Esophagus squamous epithelium (tissue), 5 donors: ENCODE measurements around the gene CRADD. TPM values are rescaled to one million over a fixed set of nuclear protein-coding genes. Genes with fewer than 3 reads are reported as not detected.

ENCODE experiments used
- DNase-seq: peaks from one replicate; lab custom pipeline; 2025; lab: John Stamatoyannopoulos, UW
- H3K27ac ChIP-seq, 4 donors: fragments of 200-600 bp; sonication (generic); one replicate each; pipeline ENCODE4 v1.5.1; 2016 to 2019; ENCODE audit warnings: mild to moderate bottlenecking in 1 of 4
- H3K27me3 ChIP-seq, 4 donors: fragments of 200-600 bp; sonication (generic); 1 replicate in 3 of 4; 2 replicates in 1 of 4; pipeline versions ENCODE4 v1.5.1 to v1.6.0; 2017 to 2021; ENCODE audit warnings: antibody characterized with exemption in 1 of 4
- H3K36me3 ChIP-seq, 3 donors: fragments of 200-600 bp; sonication (generic); one replicate each; pipeline ENCODE4 v1.5.1; 2016 to 2019
- H3K4me1 ChIP-seq, 3 donors: fragments of 200-600 bp; sonication (generic); one replicate each; pipeline ENCODE4 v1.5.1; 2017 to 2019
- H3K4me3 ChIP-seq, 4 donors: fragments of 200-600 bp; sonication (generic); 1 replicate in 3 of 4; 2 replicates in 1 of 4; pipeline ENCODE4 v1.5.1; 2016 to 2019; ENCODE audit warnings: mild to moderate bottlenecking in 2 of 4, moderate library complexity in 1 of 4
- H3K9me3 ChIP-seq, 3 donors: fragments of 200-600 bp; sonication (generic); one replicate each; pipeline ENCODE4 v1.5.1; 2016 to 2019
- CTCF ChIP-seq, 6 experiments: fragments of 450-650 bp in 4 of 6; fragments of 200-600 bp in 2 of 6; sonication (generic) in 2 of 6; IDR thresholded peaks; one replicate each; pipeline ENCODE4 v1.5.1; 2016 to 2019; ENCODE audit warnings: antibody characterized with exemption in 6 of 6, mild to moderate bottlenecking in 4 of 6, moderate library complexity in 4 of 6
- POLR2A ChIP-seq, 4 donors: fragments of 450-650 bp; IDR thresholded peaks; one replicate each; pipeline ENCODE4 v1.6.1; 2017; ENCODE audit warnings: antibody characterized with exemption in 4 of 4, mild to moderate bottlenecking in 4 of 4, moderate library complexity in 3 of 4
- WGBS, 2 donors: methylation state at CpG; one replicate each; pipeline ENCODE4 v1.1.5; 2018; 5-methylcytosine and 5-hydroxymethylcytosine counted together
- intact Hi-C: fragments of 100-400 bp; cut with DNase I; formaldehyde crosslinking; loops from one replicate; pipeline ENCODE4 v1.15.0; 2022
- total RNA-seq, 4 donors: library from RNA; depleted of rRNA; stranded (reverse); fragments of >200 nt; gene quantifications; one replicate each; pipeline ENCODE4 v1.1.0, GENCODE V29; 2016
- donor health status: DM: yes; HTN: yes; CAD: no.

CRADD gene
- total RNA-seq, 4 donors from 2014 or later = 20.2 to 22.9 (median 21.7) TPM

- Histone ChIP-seq H3K36me3 (no peaks in the 10 kb centered on the region), H3K4me1 (peaks cover 5 to 60% (median 27%) of the 10 kb centered on the region in 3 donors), H3K27ac (peak overlapping the region; percentile 11 to 78 (median 62)), H3K4me3 (no peak overlapping the region), H3K27me3 (no peaks in the 10 kb centered on the region), H3K9me3 (peaks cover 0 to 4% (median 3%) of the 10 kb centered on the region in 3 donors)
- intact Hi-C loops = no loop called here
- no peak for DNase-seq
- 96% methylated on average over 4 of the region's 4 CpGs for WGBS, 2 donors
- TF ChIP-seq POLR2A (IDR thresholded peaks at IDR 0.05) = no peak
- no peak for TF ChIP-seq CTCF (IDR thresholded peaks at IDR 0.05)
These were observed 27.4 kb downstream of the CRADD start for GRCh38 chr12:93704625-93705024.

DNA sequence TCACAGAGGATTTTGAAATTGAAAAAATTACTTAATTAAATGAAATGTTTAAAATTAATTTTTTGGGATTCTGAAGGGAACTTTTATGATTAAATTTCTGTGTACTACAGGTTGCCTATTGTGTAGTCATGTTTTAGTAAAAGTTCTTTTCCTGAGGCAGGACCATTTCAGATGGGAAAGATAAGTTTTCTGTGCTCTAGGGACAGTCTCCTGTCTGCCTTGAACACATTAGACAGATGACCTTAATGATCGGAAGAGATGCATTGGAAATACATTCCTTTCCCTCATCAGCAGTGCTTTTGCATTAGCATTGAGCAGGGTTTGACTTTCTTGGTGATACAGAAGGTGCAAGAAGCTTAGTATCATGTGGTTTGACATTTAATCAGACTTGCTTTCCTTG lies 28.1 kb downstream of the CRADD start:
- DNase-seq = no peak
- Histone ChIP-seq H3K36me3 (no peaks in the 10 kb centered on the region), H3K4me1 (peaks cover 5 to 54% (median 21%) of the 10 kb centered on the region in 3 donors), H3K27ac (peak overlapping the region in 1 of 4 donors; percentile 78), H3K27me3 (no peaks in the 10 kb centered on the region), H3K9me3 (peaks cover 0 to 10% (median 7%) of the 10 kb centered on the region in 3 donors), H3K4me3 (no peak overlapping the region)
- intact Hi-C loops = no loop called here
- TF ChIP-seq CTCF (IDR thresholded peaks at IDR 0.05) = no peak
- no peak for TF ChIP-seq POLR2A (IDR thresholded peaks at IDR 0.05)
- WGBS, 2 donors = 87 to 100% methylated on average over 1 of the region's 1 CpG

- no peak for TF ChIP-seq CTCF (IDR thresholded peaks at IDR 0.05)
- no peak for TF ChIP-seq POLR2A (IDR thresholded peaks at IDR 0.05)
- Histone ChIP-seq H3K27me3 (no peaks in the 10 kb centered on the region), H3K9me3 (peaks cover 0 to 13% (median 7%) of the 10 kb centered on the region in 3 donors), H3K4me1 (peaks cover 5 to 58% (median 19%) of the 10 kb centered on the region in 3 donors), H3K27ac (peak overlapping the region in 2 of 4 donors; percentile 56 to 63), H3K4me3 (no peak overlapping the region), H3K36me3 (no peaks in the 10 kb centered on the region)
- no peak for DNase-seq
- WGBS, 2 donors = 57 to 58% methylated on average over 2 of the region's 2 CpGs
- intact Hi-C loops = no loop called here
These were observed 29.2 kb downstream of the CRADD start for GRCh38 chr12:93706387-93706786.

- peak overlapping the region in 2 of 4 donors; percentile 56 to 63 for H3K27ac ChIP-seq
- TF ChIP-seq POLR2A (IDR thresholded peaks at IDR 0.05) = no peak
- TF ChIP-seq CTCF (IDR thresholded peaks at IDR 0.05) = no peak
- H3K9me3 ChIP-seq = peaks cover 0 to 13% (median 7%) of the 10 kb centered on the region in 3 donors
- H3K27me3 ChIP-seq = no peaks in the 10 kb centered on the region
- H3K4me1 ChIP-seq = peaks cover 5 to 61% (median 20%) of the 10 kb centered on the region in 3 donors
- no peaks in the 10 kb centered on the region for H3K36me3 ChIP-seq
- no peak for DNase-seq
- WGBS, 2 donors = 72 to 76% methylated on average over 2 of the region's 2 CpGs
- no peak overlapping the region for H3K4me3 ChIP-seq
- intact Hi-C loops = no loop called here
These were observed 29.6 kb downstream of the CRADD start for GRCh38 chr12:93706824-93707223.

- H3K4me1 ChIP-seq = peaks cover 5 to 65% (median 23%) of the 10 kb centered on the region in 3 donors
- peaks cover 0 to 13% (median 7%) of the 10 kb centered on the region in 3 donors for H3K9me3 ChIP-seq
- no peaks in the 10 kb centered on the region for H3K27me3 ChIP-seq
- no peak overlapping the region for H3K4me3 ChIP-seq
- intact Hi-C loops = no loop called here
- peak overlapping the region in 3 of 4 donors; percentile 1 to 63 (median 56) for H3K27ac ChIP-seq
- H3K36me3 ChIP-seq = no peaks in the 10 kb centered on the region
- no peak for TF ChIP-seq POLR2A (IDR thresholded peaks at IDR 0.05)
- TF ChIP-seq CTCF (IDR thresholded peaks at IDR 0.05) = no peak
- 55 to 56% methylated on average over 1 of the region's 1 CpG for WGBS, 2 donors
- DNase-seq = no peak
These were observed 30.7 kb downstream of the CRADD start for GRCh38 chr12:93707836-93708235.
